ENCODE data around the gene CIRBP. TPM values are rescaled to one million over a fixed set of nuclear protein-coding genes. Genes with fewer than 3 reads are reported as not detected.

The CIRBP gene
- total and polyA plus RNA-seq, 2 of the 13 experiments (the other 11 are each of a cell fraction or from before 2014, with no cell fraction given), result 133 to 140 TPM

DNA sequence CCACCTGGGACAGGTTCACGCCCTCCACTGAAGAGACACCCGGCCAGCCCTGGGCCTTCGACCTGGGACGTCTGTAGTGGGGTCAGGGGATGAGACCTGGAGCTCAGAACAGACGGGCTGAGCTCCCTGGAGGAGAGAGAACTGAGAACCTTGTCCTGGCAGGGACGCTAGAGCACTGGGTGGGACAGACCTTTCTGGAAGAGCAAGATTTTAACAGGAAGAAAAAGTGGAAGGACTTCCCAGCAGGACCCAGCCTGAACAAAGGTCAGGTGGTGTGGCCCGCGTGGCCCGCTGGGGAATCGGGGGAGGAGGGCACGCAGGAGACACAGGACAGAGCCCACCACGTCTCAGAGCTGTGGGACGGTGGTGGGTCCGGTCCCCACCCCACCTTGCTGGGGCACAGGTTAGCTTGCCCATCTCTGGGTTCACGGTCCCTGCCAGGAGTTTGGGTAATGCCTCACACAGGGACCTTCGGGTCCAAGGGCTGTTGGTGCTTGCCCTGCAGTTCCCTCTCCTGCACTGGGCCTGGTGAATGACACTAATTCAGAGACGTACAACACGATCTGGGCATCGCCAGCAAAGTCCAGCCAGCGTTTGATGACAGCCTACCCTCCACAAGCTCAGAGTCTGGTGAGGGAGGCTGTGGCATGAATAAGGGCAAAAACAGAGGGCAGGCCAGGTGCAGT lies 15.3 kb downstream of the CIRBP start (continued):
- TF ChIP-seq IKZF4 (CRISPR knock-in tag; IDR thresholded peaks at IDR 0.05; ENCODE audit: borderline replicate concordance, low read depth, not compliant biosample characterization) (no peak), ZNF12 (CRISPR knock-in tag; IDR thresholded peaks at IDR 0.05) (no peak), POGZ (CRISPR knock-in tag; IDR thresholded peaks at IDR 0.05) (no peak), HOXA9 (CRISPR knock-in tag; IDR thresholded peaks at IDR 0.05; ENCODE audit: borderline replicate concordance) (no peak), RFX1 (IDR thresholded peaks at IDR 0.05) (no peak), FOXJ3 (CRISPR knock-in tag; IDR thresholded peaks at IDR 0.05; ENCODE audit: borderline replicate concordance) (no peak), MYC (CRISPR knock-in tag; IDR thresholded peaks at IDR 0.05; ENCODE audit: borderline replicate concordance) (peak; percentile 75; the same call in 1 of the 2 replicates), ZBTB3 (CRISPR knock-in tag; IDR thresholded peaks at IDR 0.05; ENCODE audit: borderline replicate concordance, low read depth) (no peak), PLRG1 (conservative IDR thresholded peaks at IDR 0.05) (no peak), RFXANK (CRISPR knock-in tag; IDR thresholded peaks at IDR 0.05) (no peak), DPF2 (CRISPR knock-in tag; IDR thresholded peaks at IDR 0.05; ENCODE audit: borderline replicate concordance, low read depth) (no peak), POLR2AphosphoS5 (IDR thresholded peaks at IDR 0.05; ENCODE audit: low read depth, low read length) (0 out of 2 replicates have a peak, but pooled peaks have one; percentile 33)
- TF ChIP-seq, protein P1, sequence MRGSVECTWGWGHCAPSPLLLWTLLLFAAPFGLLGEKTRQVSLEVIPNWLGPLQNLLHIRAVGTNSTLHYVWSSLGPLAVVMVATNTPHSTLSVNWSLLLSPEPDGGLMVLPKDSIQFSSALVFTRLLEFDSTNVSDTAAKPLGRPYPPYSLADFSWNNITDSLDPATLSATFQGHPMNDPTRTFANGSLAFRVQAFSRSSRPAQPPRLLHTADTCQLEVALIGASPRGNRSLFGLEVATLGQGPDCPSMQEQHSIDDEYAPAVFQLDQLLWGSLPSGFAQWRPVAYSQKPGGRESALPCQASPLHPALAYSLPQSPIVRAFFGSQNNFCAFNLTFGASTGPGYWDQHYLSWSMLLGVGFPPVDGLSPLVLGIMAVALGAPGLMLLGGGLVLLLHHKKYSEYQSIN (CRISPR knock-in tag; IDR thresholded peaks at IDR 0.05; ENCODE audit: borderline replicate concordance), result no peak
- TF ChIP-seq, protein P2, sequence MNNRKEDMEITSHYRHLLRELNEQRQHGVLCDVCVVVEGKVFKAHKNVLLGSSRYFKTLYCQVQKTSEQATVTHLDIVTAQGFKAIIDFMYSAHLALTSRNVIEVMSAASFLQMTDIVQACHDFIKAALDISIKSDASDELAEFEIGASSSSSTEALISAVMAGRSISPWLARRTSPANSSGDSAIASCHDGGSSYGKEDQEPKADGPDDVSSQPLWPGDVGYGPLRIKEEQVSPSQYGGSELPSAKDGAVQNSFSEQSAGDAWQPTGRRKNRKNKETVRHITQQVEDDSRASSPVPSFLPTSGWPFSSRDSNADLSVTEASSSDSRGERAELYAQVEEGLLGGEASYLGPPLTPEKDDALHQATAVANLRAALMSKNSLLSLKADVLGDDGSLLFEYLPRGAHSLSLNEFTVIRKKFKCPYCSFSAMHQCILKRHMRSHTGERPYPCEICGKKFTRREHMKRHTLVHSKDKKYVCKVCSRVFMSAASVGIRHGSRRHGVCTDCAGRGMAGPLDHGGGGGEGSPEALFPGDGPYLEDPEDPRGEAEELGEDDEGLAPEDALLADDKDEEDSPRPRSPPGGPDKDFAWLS (CRISPR knock-in tag; IDR thresholded peaks at IDR 0.05; ENCODE audit: borderline replicate concordance), result no peak
- TF ChIP-seq, protein P3, sequence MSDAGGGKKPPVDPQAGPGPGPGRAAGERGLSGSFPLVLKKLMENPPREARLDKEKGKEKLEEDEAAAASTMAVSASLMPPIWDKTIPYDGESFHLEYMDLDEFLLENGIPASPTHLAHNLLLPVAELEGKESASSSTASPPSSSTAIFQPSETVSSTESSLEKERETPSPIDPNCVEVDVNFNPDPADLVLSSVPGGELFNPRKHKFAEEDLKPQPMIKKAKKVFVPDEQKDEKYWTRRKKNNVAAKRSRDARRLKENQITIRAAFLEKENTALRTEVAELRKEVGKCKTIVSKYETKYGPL (CRISPR knock-in tag; IDR thresholded peaks at IDR 0.05), result no peak
- TF ChIP-seq, protein P4, sequence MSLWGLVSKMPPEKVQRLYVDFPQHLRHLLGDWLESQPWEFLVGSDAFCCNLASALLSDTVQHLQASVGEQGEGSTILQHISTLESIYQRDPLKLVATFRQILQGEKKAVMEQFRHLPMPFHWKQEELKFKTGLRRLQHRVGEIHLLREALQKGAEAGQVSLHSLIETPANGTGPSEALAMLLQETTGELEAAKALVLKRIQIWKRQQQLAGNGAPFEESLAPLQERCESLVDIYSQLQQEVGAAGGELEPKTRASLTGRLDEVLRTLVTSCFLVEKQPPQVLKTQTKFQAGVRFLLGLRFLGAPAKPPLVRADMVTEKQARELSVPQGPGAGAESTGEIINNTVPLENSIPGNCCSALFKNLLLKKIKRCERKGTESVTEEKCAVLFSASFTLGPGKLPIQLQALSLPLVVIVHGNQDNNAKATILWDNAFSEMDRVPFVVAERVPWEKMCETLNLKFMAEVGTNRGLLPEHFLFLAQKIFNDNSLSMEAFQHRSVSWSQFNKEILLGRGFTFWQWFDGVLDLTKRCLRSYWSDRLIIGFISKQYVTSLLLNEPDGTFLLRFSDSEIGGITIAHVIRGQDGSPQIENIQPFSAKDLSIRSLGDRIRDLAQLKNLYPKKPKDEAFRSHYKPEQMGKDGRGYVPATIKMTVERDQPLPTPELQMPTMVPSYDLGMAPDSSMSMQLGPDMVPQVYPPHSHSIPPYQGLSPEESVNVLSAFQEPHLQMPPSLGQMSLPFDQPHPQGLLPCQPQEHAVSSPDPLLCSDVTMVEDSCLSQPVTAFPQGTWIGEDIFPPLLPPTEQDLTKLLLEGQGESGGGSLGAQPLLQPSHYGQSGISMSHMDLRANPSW (CRISPR knock-in tag; IDR thresholded peaks at IDR 0.05; ENCODE audit: borderline replicate concordance), result no peak
- TF ChIP-seq, protein P5, sequence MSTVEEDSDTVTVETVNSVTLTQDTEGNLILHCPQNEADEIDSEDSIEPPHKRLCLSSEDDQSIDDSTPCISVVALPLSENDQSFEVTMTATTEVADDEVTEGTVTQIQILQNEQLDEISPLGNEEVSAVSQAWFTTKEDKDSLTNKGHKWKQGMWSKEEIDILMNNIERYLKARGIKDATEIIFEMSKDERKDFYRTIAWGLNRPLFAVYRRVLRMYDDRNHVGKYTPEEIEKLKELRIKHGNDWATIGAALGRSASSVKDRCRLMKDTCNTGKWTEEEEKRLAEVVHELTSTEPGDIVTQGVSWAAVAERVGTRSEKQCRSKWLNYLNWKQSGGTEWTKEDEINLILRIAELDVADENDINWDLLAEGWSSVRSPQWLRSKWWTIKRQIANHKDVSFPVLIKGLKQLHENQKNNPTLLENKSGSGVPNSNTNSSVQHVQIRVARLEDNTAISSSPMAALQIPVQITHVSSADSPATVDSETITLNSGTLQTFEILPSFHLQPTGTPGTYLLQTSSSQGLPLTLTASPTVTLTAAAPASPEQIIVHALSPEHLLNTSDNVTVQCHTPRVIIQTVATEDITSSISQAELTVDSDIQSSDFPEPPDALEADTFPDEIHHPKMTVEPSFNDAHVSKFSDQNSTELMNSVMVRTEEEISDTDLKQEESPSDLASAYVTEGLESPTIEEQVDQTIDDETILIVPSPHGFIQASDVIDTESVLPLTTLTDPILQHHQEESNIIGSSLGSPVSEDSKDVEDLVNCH (CRISPR knock-in tag; IDR thresholded peaks at IDR 0.05), result 0 out of 2 replicates have a peak, but pooled peaks have one; percentile 35
- TF ChIP-seq, protein P6, sequence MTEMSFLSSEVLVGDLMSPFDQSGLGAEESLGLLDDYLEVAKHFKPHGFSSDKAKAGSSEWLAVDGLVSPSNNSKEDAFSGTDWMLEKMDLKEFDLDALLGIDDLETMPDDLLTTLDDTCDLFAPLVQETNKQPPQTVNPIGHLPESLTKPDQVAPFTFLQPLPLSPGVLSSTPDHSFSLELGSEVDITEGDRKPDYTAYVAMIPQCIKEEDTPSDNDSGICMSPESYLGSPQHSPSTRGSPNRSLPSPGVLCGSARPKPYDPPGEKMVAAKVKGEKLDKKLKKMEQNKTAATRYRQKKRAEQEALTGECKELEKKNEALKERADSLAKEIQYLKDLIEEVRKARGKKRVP (CRISPR knock-in tag; IDR thresholded peaks at IDR 0.05), result no peak

Data from HepG2 (cell line).